Astrocyte of the spinal cord (primary cell): Measurements from ENCODE around the gene GRM2.

Source experiments
- DNase-seq: peaks from one replicate; pipeline ENCODE4 v3.0.0; 2011; ENCODE audit warnings: low read depth, low spot score
- H3K4me3 ChIP-seq: 2 replicates; pipeline ENCODE4 v1.5.1; 2011; ENCODE audit warnings: low read depth, mild to moderate bottlenecking, low read length, moderate library complexity
- CTCF ChIP-seq: IDR thresholded peaks from 2 replicates; pipeline ENCODE4 v1.5.1; 2012; ENCODE audit warnings: low read depth, mild to moderate bottlenecking, low read length, inconsistent platforms
- in situ Hi-C: cut with HindIII; loops from 2 replicates; pipeline ENCODE4 v1.10.0; 2017; ENCODE audit warnings: low sequenced_read_pairs

GRM2 gene

GRCh38 chr3:51675201-51675611, 31.7 kb upstream of the GRM2 start:
- no peak overlapping the region for H3K4me3 ChIP-seq
- DNase-seq = peak; percentile 59
- no peak for TF ChIP-seq CTCF
- in situ Hi-C loops = no loop called here

GRCh38 chr3:51676102-51676640, 30.7 kb upstream of the GRM2 start:
- no peak for TF ChIP-seq CTCF
- DNase-seq = no peak
- no peak overlapping the region for H3K4me3 ChIP-seq
- in situ Hi-C loops = no loop called here

- TF ChIP-seq CTCF = no peak
- DNase-seq = no peak
- H3K4me3 ChIP-seq = no peak overlapping the region
- in situ Hi-C loops = no loop called here
Observed at GRCh38 chr3:51677358-51677757, 29.5 kb upstream of the GRM2 start.

GRCh38 chr3:51678186-51678585, 28.7 kb upstream of the GRM2 start:
- no peak for TF ChIP-seq CTCF
- no peak for DNase-seq
- in situ Hi-C loops = no loop called here

GRCh38 chr3:51678641-51679040, 28.2 kb upstream of the GRM2 start:
- in situ Hi-C loops = no loop called here
- no peak for TF ChIP-seq CTCF
- DNase-seq = no peak
- no peak overlapping the region for H3K4me3 ChIP-seq

More at GRCh38 chr3:51678186-51678585, 28.7 kb upstream of the GRM2 start:
- H3K4me3 ChIP-seq = no peak overlapping the region

- no peak for DNase-seq
- no peak overlapping the region for H3K4me3 ChIP-seq
- in situ Hi-C loops = no loop called here
- no peak for TF ChIP-seq CTCF
Observed at GRCh38 chr3:51679318-51679717, 27.6 kb upstream of the GRM2 start.

- DNase-seq = no peak
- no peak overlapping the region for H3K4me3 ChIP-seq
- in situ Hi-C loops = no loop called here
- no peak for TF ChIP-seq CTCF
Observed at GRCh38 chr3:51679777-51680176, 27.1 kb upstream of the GRM2 start.
